SK-N-SH (cell line): Measurements from ENCODE around the gene PLAU. TPM values are rescaled to one million over a fixed set of nuclear protein-coding genes. Genes with fewer than 3 reads are reported as not detected.

Experiments
- CTCF ChIA-PET: fragments of 300-600, 350-600 bp; formaldehyde crosslinking; extraction: SDS; loops from one replicate; lab custom pipeline; 2021; lab: Yijun Ruan, JAX
- POLR2A ChIA-PET: fragments of 350-600 bp; sonication (Branson Sonifier 250); formaldehyde crosslinking; extraction: SDS; loops from one replicate; lab custom pipeline; 2020; ENCODE audit warnings: antibody characterized with exemption, inconsistent platforms; lab: Yijun Ruan, JAX
- DNase-seq: peaks from one replicate; pipeline ENCODE4 v3.0.0; 2012
- H2AFZ ChIP-seq: fragments of 200-600 bp; sonication (generic); 2 replicates; pipeline ENCODE4 v1.8.1; 2016; ENCODE audit warnings: antibody characterized with exemption, mild to moderate bottlenecking, low read depth
- H3F3A ChIP-seq: fragments of 200-600 bp; sonication (generic); replicated peaks from 2 replicates; pipeline ENCODE3; 2016; ENCODE audit warnings: antibody characterized with exemption, mild to moderate bottlenecking; ENCODE audit not compliant: insufficient read depth
- H3K27ac ChIP-seq, 2 experiments: fragments of 200-500 bp in 1 of 2; fragments of 200-600 bp in 1 of 2; sonication (Bioruptor generic) in 1 of 2; sonication (generic), shearing (Covaris generic) in 1 of 2; 2 replicates each; pipeline versions ENCODE4 v1.5.1 to v1.6.1; 2014 to 2016; ENCODE audit warnings: low read depth in 2 of 2, inconsistent platforms in 1 of 2, low read length in 1 of 2, mild to moderate bottlenecking in 1 of 2, mixed read lengths in 1 of 2
- H3K27me3 ChIP-seq: fragments of 200-600 bp; sonication (generic), shearing (Covaris generic); 2 replicates; pipeline ENCODE4 v1.6.1; 2016; ENCODE audit warnings: mixed run types; ENCODE audit not compliant: insufficient read depth
- H3K36me3 ChIP-seq, 2 experiments: fragments of 200-500 bp in 1 of 2; fragments of 200-600 bp in 1 of 2; sonication (Bioruptor generic) in 1 of 2; sonication (generic) in 1 of 2; replicated peaks in 1 of 2; 2 replicates each; pipeline versions ENCODE3 to v1.5.1; 2014 to 2016; ENCODE audit warnings: low read length in 1 of 2, mild to moderate bottlenecking in 1 of 2; ENCODE audit not compliant: insufficient read depth in 2 of 2, control insufficient read depth in 1 of 2
- H3K4me1 ChIP-seq, 2 experiments: fragments of 200-500 bp in 1 of 2; fragments of 200-600 bp in 1 of 2; sonication (Bioruptor generic) in 1 of 2; sonication (generic), shearing (Covaris generic) in 1 of 2; 2 replicates each; pipeline versions ENCODE4 v1.5.1 to v1.6.1; 2014 to 2016; ENCODE audit warnings: low read depth in 1 of 2, low read length in 1 of 2, mixed run types in 1 of 2; ENCODE audit not compliant: insufficient read depth in 2 of 2, control insufficient read depth in 1 of 2
- H3K4me2 ChIP-seq: fragments of 200-600 bp; sonication (generic), shearing (Covaris generic); 2 replicates; pipeline ENCODE4 v1.6.1; 2017; ENCODE audit warnings: mixed run types
- H3K4me3 ChIP-seq, 2 experiments: fragments of 200-500 bp in 1 of 2; fragments of 200-600 bp in 1 of 2; sonication (Bioruptor generic) in 1 of 2; sonication (generic), shearing (Covaris generic) in 1 of 2; 2 replicates each; pipeline versions ENCODE4 v1.5.1 to v1.8.1; 2014 to 2016; ENCODE audit warnings: low read depth in 2 of 2, inconsistent platforms in 1 of 2, low read length in 1 of 2, mild to moderate bottlenecking in 1 of 2, mixed read lengths in 1 of 2, moderate library complexity in 1 of 2
- H3K79me2 ChIP-seq: fragments of 200-600 bp; sonication (generic); 2 replicates; pipeline ENCODE4 v1.8.1; 2017; ENCODE audit warnings: mild to moderate bottlenecking; ENCODE audit not compliant: insufficient read depth
- H3K9ac ChIP-seq: fragments of 200-600 bp; sonication (generic); 2 replicates; pipeline ENCODE4 v1.6.1; 2017; ENCODE audit warnings: mixed run types
- H3K9me2 ChIP-seq: fragments of 200-600 bp; sonication (generic); 2 replicates; pipeline ENCODE4 v1.6.1; 2017; ENCODE audit warnings: mixed run types
- H3K9me3 ChIP-seq: fragments of 200-600 bp; sonication (generic); 2 replicates; pipeline ENCODE4 v1.6.1; 2017; ENCODE audit warnings: mixed run types, mild to moderate bottlenecking, moderate library complexity
- H4K20me1 ChIP-seq: fragments of 200-600 bp; sonication (generic); 2 replicates; pipeline ENCODE4 v1.6.1; 2017; ENCODE audit warnings: mild to moderate bottlenecking, mixed run types; ENCODE audit not compliant: insufficient read depth
- EP300 ChIP-seq, 2 experiments: IDR thresholded peaks; 2 replicates each; pipeline versions ENCODE4 v1.4.0 to v1.6.1; 2012; ENCODE audit warnings: borderline replicate concordance in 1 of 2, low read depth in 1 of 2, low read length in 1 of 2
- FOXJ3 ChIP-seq: sonication (generic); formaldehyde crosslinking; IDR thresholded peaks from 2 replicates; pipeline ENCODE4 v1.5.1; 2020; ENCODE audit warnings: mild to moderate bottlenecking, missing genetic modification reagents
- GATA2 ChIP-seq: sonication (generic); formaldehyde crosslinking; IDR thresholded peaks from 2 replicates; pipeline ENCODE4 v1.5.0; 2020; ENCODE audit warnings: mild to moderate bottlenecking, missing genetic modification reagents
- IRF3 ChIP-seq: fragments of 150-350 bp; IDR thresholded peaks from 2 replicates; pipeline ENCODE4 v1.6.1; 2016; ENCODE audit warnings: mild to moderate bottlenecking, low read depth, low read length
- MEF2A ChIP-seq: IDR thresholded peaks from 2 replicates; pipeline ENCODE4 v1.4.0; 2012; ENCODE audit warnings: low read depth, borderline replicate concordance
- NFIC ChIP-seq: IDR thresholded peaks from 2 replicates; pipeline ENCODE4 v1.4.0; 2012; ENCODE audit warnings: borderline replicate concordance
- NRF1 ChIP-seq: IDR thresholded peaks from 2 replicates; pipeline ENCODE4 v1.6.1; 2012; ENCODE audit warnings: low read depth, mild to moderate bottlenecking, low read length
- PBX3 ChIP-seq: IDR thresholded peaks from 2 replicates; pipeline ENCODE4; 2012
- RAD21 ChIP-seq: IDR thresholded peaks from 2 replicates; pipeline ENCODE4 v1.6.1; 2012; ENCODE audit warnings: mild to moderate bottlenecking, low read length
- RCOR1 ChIP-seq: fragments of 150-350 bp; IDR thresholded peaks from 2 replicates; pipeline ENCODE4 v1.6.1; 2017; ENCODE audit warnings: antibody characterized with exemption, low read length
- RFX5 ChIP-seq: IDR thresholded peaks from 2 replicates; pipeline ENCODE4 v1.6.1; 2012; ENCODE audit warnings: mild to moderate bottlenecking, improper control_type of control experiment, low read length
- TCF12 ChIP-seq: IDR thresholded peaks from 2 replicates; pipeline ENCODE4 v1.4.0; 2012
- USF1 ChIP-seq: IDR thresholded peaks from 2 replicates; pipeline ENCODE4 v1.4.0; 2012; ENCODE audit warnings: low read depth, borderline replicate concordance
- USF2 ChIP-seq: fragments of 150-350 bp; IDR thresholded peaks from 2 replicates; pipeline ENCODE4 v1.6.1; 2017; ENCODE audit warnings: antibody characterized with exemption, low read length, low read depth, borderline replicate concordance
- YY1 ChIP-seq: IDR thresholded peaks from 2 replicates; pipeline ENCODE4 v1.4.0; 2012; ENCODE audit warnings: low read depth, mild to moderate bottlenecking
- ZBTB33 ChIP-seq: IDR thresholded peaks from 2 replicates; pipeline ENCODE4 v1.4.0; 2012; ENCODE audit warnings: low read depth, borderline replicate concordance
- WGBS: methylation state at CpG from one replicate; pipeline ENCODE4 v1.1.6; 2017; ENCODE audit warnings: low lambda C conversion rate; 5-methylcytosine and 5-hydroxymethylcytosine counted together
- polyA plus RNA-seq, 3 experiments: library from polyadenylated mRNA; depleted of rRNA; stranded (reverse); fragments of >200 nt; gene quantifications; 2 replicates each; pipeline ENCODE4 v1.2.3, GENCODE V29; 2012
- TF ChIP-seq, protein P1 (sequence below): fragments of 200-600 bp; sonication (generic); IDR thresholded peaks from 2 replicates; pipeline ENCODE4 v1.6.1; 2017; ENCODE audit warnings: antibody characterized with exemption, mild to moderate bottlenecking, moderate library complexity

PLAU gene
- polyA plus RNA-seq, 1 of the 3 experiments (the other 2 are of a cell fraction) = 200 TPM

- TF ChIP-seq ZBTB33 = no peak
- TF ChIP-seq NRF1 = no peak
- no peak for TF ChIP-seq RCOR1
- TF ChIP-seq FOXJ3 (CRISPR knock-in tag) = no peak
- TF ChIP-seq EP300 (IDR thresholded peaks at IDR 0.05; ENCODE audit: borderline replicate concordance in 1 of 2, low read depth in 1 of 2, low read length in 1 of 2) = no peak
- TF ChIP-seq YY1 = no peak
- no peak for TF ChIP-seq IRF3
- TF ChIP-seq MEF2A = no peak
- no peak for TF ChIP-seq USF2
- no peak for TF ChIP-seq GATA2
Observed at GRCh38 chr10:73892310-73893030, 18.5 kb upstream of the PLAU start (continued).

DNA sequence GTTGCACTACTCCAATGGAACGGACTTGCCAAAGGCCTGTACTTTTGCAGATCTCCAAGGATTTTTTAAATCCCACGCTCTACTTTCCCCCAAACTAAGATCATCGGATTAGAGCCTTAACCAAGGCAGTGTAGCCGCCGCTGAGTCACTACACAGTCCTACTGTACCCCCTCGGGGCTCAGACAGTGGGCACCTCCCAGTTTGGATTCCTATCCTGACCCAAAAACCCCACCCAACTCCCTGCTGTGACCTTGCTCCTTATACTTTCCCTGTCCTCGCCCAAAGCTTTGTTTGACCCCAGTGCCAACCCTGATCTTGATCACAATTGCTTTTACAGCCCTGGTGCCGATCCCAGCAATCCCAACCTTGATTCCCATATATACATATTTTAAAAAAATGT, 17.5 kb upstream of the PLAU start:
- H3K79me2 ChIP-seq = no peaks in the 10 kb centered on the region
- H3K4me1 ChIP-seq = peaks cover 3 to 8% of the 10 kb centered on the region in 2 experiments; a peak in 3 of 4 replicates
- no peak for DNase-seq
- 83% methylated on average over 8 of the region's 8 CpGs for WGBS
- TF ChIP-seq PBX3 (no peak), USF1 (no peak), TCF12 (no peak), RAD21 (no peak), NFIC (no peak), GATA2 (no peak), USF2 (no peak), RFX5 (no peak)
- TF ChIP-seq, protein P1, sequence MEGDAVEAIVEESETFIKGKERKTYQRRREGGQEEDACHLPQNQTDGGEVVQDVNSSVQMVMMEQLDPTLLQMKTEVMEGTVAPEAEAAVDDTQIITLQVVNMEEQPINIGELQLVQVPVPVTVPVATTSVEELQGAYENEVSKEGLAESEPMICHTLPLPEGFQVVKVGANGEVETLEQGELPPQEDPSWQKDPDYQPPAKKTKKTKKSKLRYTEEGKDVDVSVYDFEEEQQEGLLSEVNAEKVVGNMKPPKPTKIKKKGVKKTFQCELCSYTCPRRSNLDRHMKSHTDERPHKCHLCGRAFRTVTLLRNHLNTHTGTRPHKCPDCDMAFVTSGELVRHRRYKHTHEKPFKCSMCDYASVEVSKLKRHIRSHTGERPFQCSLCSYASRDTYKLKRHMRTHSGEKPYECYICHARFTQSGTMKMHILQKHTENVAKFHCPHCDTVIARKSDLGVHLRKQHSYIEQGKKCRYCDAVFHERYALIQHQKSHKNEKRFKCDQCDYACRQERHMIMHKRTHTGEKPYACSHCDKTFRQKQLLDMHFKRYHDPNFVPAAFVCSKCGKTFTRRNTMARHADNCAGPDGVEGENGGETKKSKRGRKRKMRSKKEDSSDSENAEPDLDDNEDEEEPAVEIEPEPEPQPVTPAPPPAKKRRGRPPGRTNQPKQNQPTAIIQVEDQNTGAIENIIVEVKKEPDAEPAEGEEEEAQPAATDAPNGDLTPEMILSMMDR = no peak
- H3K27me3 ChIP-seq = no peaks in the 10 kb centered on the region
- H4K20me1 ChIP-seq = no peaks in the 10 kb centered on the region
- H3K9me3 ChIP-seq = no peaks in the 10 kb centered on the region
- no peaks in the 10 kb centered on the region for H3K36me3 ChIP-seq
- H2AFZ ChIP-seq = no peak overlapping the region
- CTCF ChIA-PET = interaction anchor here (1.4 to 26.9 kb wide), 5 partner anchors 7 to 188 kb away, joined by 3 to 472 read pairs (median 9); no protein-coding TSS in a partner anchor
- H3F3A ChIP-seq = peaks cover 22% of the 10 kb centered on the region
- no peak overlapping the region for H3K27ac ChIP-seq
- no peak overlapping the region for H3K4me3 ChIP-seq
- no peaks in the 10 kb centered on the region for H3K9me2 ChIP-seq
- H3K4me2 ChIP-seq = no peak overlapping the region
- H3K9ac ChIP-seq = no peak overlapping the region
- POLR2A ChIA-PET = no interaction called here
